Activated CD8-positive, alpha-beta memory T cell treated with anti-CD3 and anti-CD28 coated beads for 1 hour (primary cell): ENCODE data around the gene RUNX1.

ENCODE experiments used
- DNase-seq, 2 donors: peaks; one replicate each; pipeline ENCODE4 v3.0.0-alpha.2; 2020; ENCODE audit warnings: low read depth in 1 of 2; ENCODE audit errors: extremely low read depth in 1 of 2

RUNX1 gene

GRCh38 chr21:34907461-34908418 lies 141.4 kb downstream of the RUNX1 start:
- DNase-seq = no peak

- DNase-seq = no peak
These were observed 142.7 kb downstream of the RUNX1 start for GRCh38 chr21:34906401-34906800.

GRCh38 chr21:34905218-34905537 lies 143.9 kb downstream of the RUNX1 start:
- no peak for DNase-seq

- no peak for DNase-seq
These were observed 144.4 kb downstream of the RUNX1 start for GRCh38 chr21:34904526-34905217.

DNA sequence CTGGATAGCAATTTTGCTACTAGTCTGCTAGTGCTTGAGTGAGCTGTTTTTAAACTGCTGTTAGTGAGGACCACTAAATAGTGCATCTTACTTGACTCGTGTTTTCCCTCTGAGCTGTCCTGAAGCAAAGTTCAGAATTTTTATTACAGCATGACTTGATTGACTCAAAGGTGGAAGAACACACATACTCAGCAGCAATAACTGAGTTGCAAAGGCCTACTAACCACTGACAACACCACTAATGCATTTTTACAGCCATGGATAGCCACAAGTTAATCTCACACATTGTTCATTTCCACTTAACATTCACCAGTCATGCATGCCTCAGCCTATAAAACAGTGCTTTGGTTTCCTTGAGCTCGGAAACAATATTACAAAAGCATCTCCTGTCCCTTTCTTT lies 148.7 kb downstream of the RUNX1 start:
- no peak for DNase-seq

GRCh38 chr21:34899760-34900159 lies 149.3 kb downstream of the RUNX1 start:
- no peak for DNase-seq

- DNase-seq = no peak
These were observed 149.8 kb downstream of the RUNX1 start for GRCh38 chr21:34899302-34899701.

DNA sequence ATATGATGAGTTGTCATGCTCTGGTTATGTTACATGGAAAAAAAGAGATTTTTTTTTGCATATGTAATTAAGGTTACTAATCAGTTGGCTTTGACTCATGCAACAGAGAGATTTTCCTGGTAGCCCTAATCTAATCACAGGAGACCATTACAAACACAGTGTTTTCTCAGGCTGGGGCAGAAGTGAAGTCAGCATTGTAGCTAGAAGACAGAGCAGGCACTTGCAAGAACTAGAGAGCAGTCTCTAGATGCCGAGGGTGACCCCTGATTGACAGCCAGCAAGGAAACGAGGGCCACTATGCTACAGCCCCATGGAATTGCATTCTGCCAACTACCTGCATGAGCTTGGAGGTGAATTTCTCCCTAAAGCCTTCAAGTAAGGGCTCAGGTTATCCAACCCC lies 151.3 kb downstream of the RUNX1 start:
- no peak for DNase-seq

DNA sequence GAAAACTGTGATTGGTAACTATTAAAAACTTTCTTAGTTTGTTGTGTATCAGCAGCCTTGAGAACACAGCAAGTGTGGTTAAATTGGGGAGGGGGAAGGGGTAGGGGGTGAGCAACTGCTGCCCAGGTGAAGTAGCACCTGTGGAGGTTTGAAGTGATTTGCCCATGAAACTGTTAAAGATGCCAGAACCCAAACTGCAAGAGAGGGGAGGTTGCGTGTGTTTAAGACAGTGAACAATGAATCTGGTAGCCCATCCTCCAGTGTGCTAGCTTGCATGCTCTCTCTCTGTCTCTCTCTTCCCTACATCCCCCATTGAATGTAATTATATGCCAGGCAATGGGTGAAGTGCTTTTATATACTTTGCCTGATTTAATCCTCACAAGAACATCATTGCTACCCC lies 154.7 kb downstream of the RUNX1 start:
- no peak for DNase-seq

GRCh38 chr21:34892209-34892608 lies 156.9 kb downstream of the RUNX1 start:
- DNase-seq = no peak

- no peak for DNase-seq
These were observed 157.5 kb downstream of the RUNX1 start for GRCh38 chr21:34891613-34891943.

GRCh38 chr21:34890724-34891612 lies 158.1 kb downstream of the RUNX1 start:
- DNase-seq = no peak

DNA sequence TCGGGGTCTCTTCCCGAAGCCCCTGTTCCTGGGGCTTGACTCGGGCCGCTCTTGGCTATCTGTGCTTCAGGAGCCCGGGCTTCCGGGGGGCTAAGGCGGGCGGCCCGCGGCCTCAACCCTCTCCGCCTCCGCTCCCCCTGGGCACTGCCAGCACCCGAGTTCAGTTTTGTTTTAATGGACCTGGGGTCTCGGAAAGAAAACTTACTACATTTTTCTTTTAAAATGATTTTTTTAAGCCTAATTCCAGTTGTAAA lies 158.7 kb downstream of the RUNX1 start:
- DNase-seq = no peak

DNA sequence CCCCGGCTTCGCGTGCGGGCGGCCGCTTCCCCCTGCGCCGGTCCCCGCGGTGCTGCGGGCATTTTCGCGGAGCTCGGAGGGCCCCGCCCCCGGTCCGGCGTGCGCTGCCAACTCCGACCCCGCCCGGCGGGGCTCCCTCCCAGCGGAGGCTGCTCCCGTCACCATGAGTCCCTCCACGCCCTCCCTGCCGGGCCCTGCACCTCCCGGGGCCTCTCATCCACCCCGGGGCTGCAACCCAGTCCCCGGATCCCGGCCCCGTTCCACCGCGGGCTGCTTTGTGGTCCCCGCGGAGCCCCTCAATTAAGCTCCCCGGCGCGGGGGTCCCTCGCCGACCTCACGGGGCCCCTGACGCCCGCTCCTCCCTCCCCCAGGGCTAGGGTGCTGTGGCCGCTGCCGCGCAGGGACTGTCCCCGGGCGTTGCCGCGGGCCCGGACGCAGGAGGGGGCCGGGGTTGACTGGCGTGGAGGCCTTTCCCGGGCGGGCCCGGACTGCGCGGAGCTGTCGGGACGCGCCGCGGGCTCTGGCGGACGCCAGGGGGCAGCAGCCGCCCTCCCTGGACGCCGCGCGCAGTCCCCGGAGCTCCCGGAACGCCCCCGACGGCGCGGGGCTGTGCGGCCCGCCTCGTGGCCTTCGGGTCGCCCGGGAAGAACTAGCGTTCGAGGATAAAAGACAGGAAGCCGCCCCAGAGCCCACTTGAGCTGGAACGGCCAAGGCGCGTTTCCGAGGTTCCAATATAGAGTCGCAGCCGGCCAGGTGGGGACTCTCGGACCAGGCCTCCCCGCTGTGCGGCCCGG lies 159.2 kb downstream of the RUNX1 start:
- peak in 1 of 2 donors; percentile 62 for DNase-seq

GRCh38 chr21:34889320-34889675 lies 159.8 kb downstream of the RUNX1 start:
- peak in 1 of 2 donors; percentile 29 for DNase-seq

DNA sequence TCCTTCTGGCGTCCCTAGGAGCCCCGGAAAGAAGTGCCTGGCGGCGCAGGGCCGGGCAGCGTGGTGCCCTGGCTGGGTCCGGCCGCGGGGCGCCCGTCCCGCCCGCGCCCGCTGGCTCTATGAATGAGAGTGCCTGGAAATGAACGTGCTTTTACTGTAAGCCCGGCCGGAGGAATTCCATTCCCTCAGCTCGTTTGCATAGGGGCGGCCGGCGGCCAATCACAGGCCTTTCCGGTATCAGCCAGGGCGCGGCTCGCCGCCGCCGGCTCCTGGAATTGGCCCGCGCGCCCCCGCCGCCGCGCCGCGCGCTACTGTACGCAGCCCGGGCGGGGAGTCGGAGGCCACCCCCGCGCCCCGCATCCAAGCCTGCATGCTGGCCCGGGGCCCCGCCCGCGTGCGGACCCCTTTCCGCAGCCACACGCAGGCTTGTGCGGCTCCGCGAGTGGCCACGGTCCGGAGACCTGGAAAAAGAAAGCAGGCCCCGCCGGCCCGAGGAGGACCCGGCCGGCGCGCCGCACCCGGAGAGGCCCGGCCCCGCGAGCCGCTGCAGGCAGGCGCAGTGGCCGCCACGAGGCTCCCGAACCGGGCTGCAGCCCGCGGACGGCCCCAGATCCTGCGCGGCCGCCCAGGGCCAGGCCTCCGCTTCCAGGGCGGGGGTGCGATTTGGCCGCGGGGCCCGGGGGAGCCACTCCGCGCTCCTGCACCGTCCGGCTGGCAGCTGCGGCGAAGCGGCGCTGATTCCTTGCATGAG lies 160.4 kb downstream of the RUNX1 start:
- DNase-seq = peak in 1 of 2 donors; percentile 51

DNA sequence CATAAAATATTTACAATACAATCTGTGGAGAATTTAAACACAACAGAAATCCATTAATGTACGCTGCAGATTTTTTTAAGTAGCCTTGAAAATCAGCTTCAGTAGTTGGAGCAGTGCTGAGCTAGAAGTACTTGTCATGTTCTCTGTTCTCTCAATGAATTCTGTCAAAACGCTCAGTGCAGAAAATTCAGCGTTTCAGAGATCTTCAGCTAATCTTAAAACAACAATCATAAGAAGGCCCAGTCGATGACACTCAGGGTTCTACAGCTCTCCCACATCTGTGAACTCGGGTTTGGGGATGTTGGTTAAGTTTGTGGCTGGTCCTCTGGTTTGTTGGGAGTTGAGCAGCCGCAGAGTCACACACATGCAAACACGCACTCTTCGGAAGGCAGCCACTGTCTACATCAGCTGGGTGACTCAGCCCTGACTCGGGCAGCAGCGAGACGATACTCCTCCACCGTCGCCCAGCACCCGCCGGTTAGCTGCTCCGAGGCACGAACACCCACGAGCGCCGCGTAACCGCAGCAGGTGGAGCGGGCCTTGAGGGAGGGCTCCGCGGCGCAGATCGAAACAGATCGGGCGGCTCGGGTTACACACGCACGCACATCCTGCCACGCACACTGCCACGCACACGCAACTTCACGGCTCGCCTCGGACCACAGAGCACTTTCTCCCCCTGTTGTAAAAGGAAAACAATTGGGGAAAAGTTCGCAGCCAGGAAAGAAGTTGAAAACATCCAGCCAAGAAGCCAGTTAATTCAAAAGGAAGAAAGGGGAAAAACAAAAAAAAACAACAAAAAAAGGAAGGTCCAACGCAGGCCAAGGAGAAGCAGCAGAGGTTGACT lies 161.2 kb downstream of the RUNX1 start:
- peak; percentile 73 to 77 for DNase-seq

DNA sequence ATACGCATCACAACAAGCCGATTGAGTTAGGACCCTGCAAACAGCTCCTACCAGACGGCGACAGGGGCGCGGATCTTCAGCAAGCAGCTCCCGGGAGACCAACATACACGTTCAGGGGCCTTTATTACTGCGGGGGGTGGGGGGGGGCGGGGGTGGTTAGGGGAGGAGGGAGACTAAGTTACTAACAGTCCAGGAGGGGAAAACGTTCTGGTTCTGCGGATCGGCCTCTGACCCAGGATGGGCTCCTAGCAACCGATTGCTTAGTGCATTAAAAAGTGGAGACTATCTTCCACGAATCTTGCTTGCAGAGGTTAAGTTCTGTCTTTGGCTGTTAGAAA lies 162.0 kb downstream of the RUNX1 start:
- DNase-seq = no peak
